Retinal pigment epithelial cell (primary cell): ENCODE data around the gene ITGA2B.

ENCODE experiments used
- DNase-seq: peaks from one replicate; pipeline ENCODE4 v3.0.0-alpha.2; 2010; ENCODE audit warnings: low read depth
- H3K4me3 ChIP-seq: 2 replicates; pipeline ENCODE4 v1.5.1; 2011; ENCODE audit warnings: mild to moderate bottlenecking, low read length, control low read depth, moderate library complexity
- TF ChIP-seq, protein P1 (sequence below): conservative IDR thresholded peaks from 2 replicates; pipeline ENCODE4 v1.5.1; 2011; ENCODE audit warnings: low read depth, low read length, control low read depth, inconsistent platforms

ITGA2B gene

DNA sequence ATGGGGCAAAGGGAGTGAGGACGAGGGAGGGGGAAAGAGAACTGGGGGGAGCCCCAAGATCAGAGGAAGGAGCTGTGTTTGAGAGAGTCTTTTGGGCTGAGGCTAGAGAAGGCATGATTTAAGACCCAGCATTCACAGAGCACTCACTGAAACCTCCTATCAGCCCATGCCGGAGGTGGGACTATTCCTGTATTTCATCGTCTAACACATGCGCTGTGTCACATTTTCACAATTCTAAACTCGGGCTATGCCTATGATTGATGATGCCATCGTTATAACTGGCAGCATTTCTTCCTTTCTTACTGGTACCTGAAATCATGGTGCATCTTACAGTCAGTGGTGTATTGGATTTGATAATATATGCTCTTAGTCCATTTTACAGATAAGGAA lies 29.3 kb downstream of the ITGA2B start:
- TF ChIP-seq, protein P1, sequence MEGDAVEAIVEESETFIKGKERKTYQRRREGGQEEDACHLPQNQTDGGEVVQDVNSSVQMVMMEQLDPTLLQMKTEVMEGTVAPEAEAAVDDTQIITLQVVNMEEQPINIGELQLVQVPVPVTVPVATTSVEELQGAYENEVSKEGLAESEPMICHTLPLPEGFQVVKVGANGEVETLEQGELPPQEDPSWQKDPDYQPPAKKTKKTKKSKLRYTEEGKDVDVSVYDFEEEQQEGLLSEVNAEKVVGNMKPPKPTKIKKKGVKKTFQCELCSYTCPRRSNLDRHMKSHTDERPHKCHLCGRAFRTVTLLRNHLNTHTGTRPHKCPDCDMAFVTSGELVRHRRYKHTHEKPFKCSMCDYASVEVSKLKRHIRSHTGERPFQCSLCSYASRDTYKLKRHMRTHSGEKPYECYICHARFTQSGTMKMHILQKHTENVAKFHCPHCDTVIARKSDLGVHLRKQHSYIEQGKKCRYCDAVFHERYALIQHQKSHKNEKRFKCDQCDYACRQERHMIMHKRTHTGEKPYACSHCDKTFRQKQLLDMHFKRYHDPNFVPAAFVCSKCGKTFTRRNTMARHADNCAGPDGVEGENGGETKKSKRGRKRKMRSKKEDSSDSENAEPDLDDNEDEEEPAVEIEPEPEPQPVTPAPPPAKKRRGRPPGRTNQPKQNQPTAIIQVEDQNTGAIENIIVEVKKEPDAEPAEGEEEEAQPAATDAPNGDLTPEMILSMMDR, result no peak
- no peak overlapping the region for H3K4me3 ChIP-seq
- DNase-seq, result no peak

DNA sequence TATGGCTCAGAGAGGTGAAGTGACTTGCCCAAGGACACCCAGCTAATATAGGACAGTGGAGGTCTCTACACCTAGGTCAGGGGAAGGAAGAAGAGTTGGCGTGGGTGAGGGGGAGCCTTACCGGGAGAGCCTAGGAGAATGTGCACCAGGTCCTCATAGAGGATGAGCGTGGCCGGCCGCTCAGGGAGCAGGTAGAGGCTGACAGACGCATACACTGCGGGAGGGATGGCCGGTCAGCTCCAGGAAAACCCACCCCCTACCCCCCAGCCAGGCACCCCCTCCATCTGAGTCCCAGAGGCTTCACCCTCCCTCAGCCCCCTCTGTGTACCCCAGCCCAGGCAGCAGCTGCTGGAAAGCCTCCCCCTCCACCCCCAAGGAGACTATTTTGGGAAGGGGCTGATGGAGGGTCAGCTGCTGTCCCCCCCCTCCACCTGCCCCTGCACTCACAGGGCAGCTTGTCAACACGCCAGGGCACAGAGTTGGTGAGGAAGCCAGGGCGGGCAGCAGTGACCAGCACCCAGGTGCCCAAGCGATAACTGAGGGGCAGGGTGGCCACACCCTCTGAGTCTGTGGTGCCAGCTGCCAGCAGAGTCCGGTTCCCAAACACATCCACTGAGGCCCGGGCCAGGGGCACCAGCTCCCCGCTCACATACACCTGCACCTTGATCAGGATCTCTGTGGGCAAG lies 29.8 kb downstream of the ITGA2B start:
- TF ChIP-seq, protein P1, result no peak
- no peak for DNase-seq

DNA sequence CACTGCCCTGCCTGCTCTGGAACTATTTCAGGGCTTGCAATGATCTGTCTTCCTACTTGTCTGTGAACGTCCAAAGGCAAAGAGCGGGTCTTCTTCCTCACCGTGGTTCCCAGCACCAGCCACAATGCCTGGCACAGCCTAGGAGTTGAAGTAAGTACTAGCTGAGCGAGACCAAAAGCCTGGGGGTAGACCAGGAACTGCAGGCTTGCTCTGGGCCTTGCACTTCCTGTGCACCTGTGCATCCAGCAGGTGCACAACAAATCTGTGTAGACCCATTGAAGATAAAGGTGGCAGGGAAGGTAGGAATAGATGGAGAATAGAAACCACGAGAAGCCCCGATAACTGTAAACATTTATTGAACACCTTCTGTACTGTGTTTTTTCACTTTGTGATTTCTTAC lies 30.4 kb downstream of the ITGA2B start:
- H3K4me3 ChIP-seq, result no peak overlapping the region
- TF ChIP-seq, protein P1, result no peak
- DNase-seq, result no peak

More for the DNA sequence above, 29.8 kb downstream of the ITGA2B start:
- no peak overlapping the region for H3K4me3 ChIP-seq

DNA sequence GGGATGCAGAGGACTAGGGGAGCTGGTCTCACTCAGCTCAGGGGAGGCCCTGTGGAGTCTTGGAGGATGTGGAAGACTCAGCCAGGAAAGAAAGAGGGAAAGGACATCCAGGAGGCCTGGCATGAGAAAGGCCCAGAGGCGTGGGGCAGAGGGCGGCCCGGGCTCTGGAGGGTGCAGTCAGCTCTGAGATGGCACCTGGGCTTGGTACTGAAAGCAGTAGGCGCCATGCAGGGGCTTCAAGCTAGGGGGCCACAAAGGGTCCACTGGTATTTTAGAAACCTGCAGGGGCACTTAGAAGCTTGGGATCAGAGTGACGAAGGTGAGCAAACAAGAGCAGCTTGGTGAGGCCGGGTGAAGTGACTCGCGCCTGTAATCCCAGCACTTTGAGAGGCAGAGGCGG lies 31.4 kb downstream of the ITGA2B start:
- TF ChIP-seq, protein P1, result no peak

DNA sequence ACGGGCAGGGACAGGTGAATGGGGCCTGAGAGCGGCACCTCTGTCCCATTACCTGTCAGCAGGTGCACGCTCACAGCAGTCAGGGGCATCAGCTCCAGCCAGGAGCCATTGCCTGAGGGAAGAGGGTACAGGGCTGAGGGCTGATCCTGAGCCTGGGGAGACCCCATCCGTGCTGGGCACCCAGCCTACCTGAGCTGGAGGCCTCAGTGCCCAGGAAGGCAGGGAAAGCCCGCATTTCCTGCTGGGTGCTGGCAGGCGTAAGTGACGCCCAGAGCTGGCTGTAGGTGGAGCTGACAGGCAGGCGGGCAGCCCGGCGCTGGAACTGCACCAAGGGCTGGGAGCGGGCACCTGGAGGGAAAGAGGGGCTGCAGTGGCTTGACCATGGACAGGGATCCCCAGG lies 33.2 kb downstream of the ITGA2B start:
- no peak overlapping the region for H3K4me3 ChIP-seq
- TF ChIP-seq, protein P1, result no peak
- no peak for DNase-seq

More for the DNA sequence above, 31.4 kb downstream of the ITGA2B start:
- DNase-seq, result no peak
- no peak overlapping the region for H3K4me3 ChIP-seq

DNA sequence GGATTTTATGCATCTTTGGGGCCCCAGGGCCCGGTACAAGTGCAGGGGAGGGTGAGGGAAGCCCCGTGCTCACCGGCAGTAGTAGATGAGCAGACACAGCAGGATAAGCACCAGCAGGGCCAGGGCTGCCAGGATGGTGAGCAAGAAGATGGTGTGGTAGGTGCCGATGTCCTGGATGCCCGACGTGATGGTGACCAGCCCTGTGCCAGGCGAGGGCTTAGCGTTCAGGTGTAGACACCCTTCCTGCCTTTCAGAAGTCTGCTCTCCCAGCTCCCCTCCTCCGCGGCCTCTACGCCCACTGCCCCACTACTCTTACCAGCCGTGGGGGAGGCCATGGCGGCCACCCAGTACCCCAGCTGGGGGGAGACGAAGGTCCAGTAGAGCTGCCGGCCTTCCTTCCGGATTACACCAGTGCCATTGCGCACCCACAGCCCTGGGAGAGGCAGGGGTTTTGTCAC lies 33.8 kb downstream of the ITGA2B start:
- no peak overlapping the region for H3K4me3 ChIP-seq
- TF ChIP-seq, protein P1, result no peak
- DNase-seq, result no peak
